ENCODE results near the gene TMEM120B.

TMEM120B gene

DNA sequence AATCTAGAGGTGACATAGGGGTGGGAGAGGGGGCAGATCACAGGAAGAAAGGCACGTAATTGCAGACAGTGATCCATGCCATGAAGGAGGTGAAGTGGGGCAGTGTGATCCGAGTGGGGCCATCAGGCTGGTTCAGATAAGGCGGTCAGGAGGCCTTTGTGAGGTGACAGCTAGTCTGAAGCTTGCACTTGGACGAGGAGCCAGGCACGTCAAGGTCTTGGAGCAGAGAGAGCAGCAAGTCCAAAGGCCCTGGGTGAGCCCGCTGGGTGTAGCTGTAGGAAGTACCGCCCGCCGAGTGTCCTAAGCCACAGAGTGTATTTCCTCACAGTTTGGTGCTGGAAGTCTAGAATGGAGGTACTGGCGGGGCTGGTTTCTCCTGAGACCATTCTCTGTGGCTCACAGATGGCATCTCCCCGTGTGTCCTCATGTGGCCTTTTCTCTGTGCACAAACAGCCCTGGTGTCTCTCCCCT, 57.3 kb downstream of the TMEM120B start:
- TF ChIP-seq POLR2A (IDR thresholded peaks at IDR 0.05; ENCODE audit: low read depth, low read length) (no peak), PAX5 (IDR thresholded peaks at IDR 0.05; ENCODE audit: insufficient read depth, low read length, severe bottlenecking) (no peak), SPI1 (IDR thresholded peaks at IDR 0.05; ENCODE audit: low read depth, low read length) (no peak), POU2F2 (IDR thresholded peaks at IDR 0.05; ENCODE audit: low read depth, low read length) (no peak), TAF1 (IDR thresholded peaks at IDR 0.05; ENCODE audit: low read depth, low read length) (no peak), POLR2AphosphoS5 (IDR thresholded peaks at IDR 0.05; ENCODE audit: low read depth, low read length) (no peak)
- FAIRE-seq, result no peak
- no peak for DNase-seq (ENCODE audit: insufficient read length, low spot score)

- TF ChIP-seq TAF1 (IDR thresholded peaks at IDR 0.05; ENCODE audit: low read depth, low read length) (no peak), POLR2AphosphoS5 (IDR thresholded peaks at IDR 0.05; ENCODE audit: low read depth, low read length) (no peak), POU2F2 (IDR thresholded peaks at IDR 0.05; ENCODE audit: low read depth, low read length) (no peak), SPI1 (IDR thresholded peaks at IDR 0.05; ENCODE audit: low read depth, low read length) (no peak), POLR2A (IDR thresholded peaks at IDR 0.05; ENCODE audit: low read depth, low read length) (no peak), PAX5 (IDR thresholded peaks at IDR 0.05; ENCODE audit: insufficient read depth, low read length, severe bottlenecking) (no peak)
- FAIRE-seq, result no peak
- DNase-seq (ENCODE audit: insufficient read length, low spot score), result no peak
These were observed 57.8 kb downstream of the TMEM120B start for GRCh38 chr12:121770388-121770787.

DNA sequence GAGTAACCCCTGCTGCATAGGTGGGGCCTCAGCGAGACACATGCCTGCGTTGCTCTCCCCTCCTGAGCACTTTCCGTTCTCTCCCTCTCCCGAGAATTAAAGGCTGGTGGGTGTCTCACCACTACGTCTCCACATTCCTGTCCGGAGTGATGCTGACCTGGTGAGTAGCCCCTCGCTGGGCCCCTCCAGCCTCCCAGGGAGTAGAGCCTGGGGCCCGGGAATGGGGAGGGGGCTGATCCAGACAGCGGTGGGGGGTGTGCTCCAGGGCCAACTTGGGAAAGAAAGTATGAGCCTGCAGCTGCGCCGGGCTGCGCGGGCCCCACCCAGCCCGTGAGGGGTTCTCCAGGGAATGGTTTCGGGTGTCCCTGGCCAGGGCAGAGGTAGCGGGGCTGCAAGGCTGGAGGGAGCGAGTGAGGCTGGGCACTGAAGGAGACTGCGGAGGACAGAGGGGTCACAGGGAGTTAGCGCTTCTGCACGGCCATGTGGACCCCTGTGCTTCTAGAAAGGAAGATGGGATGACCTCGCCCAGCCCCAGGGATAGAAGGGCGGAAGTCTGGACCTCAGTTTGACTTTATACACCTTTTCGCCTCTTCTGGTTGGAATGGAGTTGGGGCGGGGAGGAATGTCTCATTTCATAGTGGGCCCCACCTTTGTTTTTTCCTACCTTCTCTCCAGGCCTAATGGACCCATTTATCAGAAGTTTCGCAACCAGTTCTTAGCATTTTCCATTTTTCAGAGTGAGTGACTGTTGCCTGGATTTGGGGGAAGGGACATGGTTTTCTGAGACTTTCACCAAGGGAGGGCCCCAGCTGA, 58.5 kb downstream of the TMEM120B start:
- DNase-seq (ENCODE audit: insufficient read length, low spot score) (no peak), FAIRE-seq (no peak)
- TF ChIP-seq PAX5 (IDR thresholded peaks at IDR 0.05; ENCODE audit: insufficient read depth, low read length, severe bottlenecking), result no peak
- TF ChIP-seq POU2F2 (IDR thresholded peaks at IDR 0.05; ENCODE audit: low read depth, low read length), result no peak
- TF ChIP-seq SPI1 (IDR thresholded peaks at IDR 0.05; ENCODE audit: low read depth, low read length), result no peak
- no peak for TF ChIP-seq POLR2A (IDR thresholded peaks at IDR 0.05; ENCODE audit: low read depth, low read length)
- no peak for TF ChIP-seq POLR2AphosphoS5 (IDR thresholded peaks at IDR 0.05; ENCODE audit: low read depth, low read length)
- no peak for TF ChIP-seq TAF1 (IDR thresholded peaks at IDR 0.05; ENCODE audit: low read depth, low read length)

GRCh38 chr12:121773011-121773777, 60.6 kb downstream of the TMEM120B start:
- DNase-seq (ENCODE audit: insufficient read length, low spot score) (peak; percentile 95), FAIRE-seq (peak; percentile 98)
- TF ChIP-seq POU2F2 (IDR thresholded peaks at IDR 0.05; ENCODE audit: low read depth, low read length) (0 out of 2 replicates have a peak, but pooled peaks have one; percentile 45), TAF1 (IDR thresholded peaks at IDR 0.05; ENCODE audit: low read depth, low read length) (no peak)

DNA sequence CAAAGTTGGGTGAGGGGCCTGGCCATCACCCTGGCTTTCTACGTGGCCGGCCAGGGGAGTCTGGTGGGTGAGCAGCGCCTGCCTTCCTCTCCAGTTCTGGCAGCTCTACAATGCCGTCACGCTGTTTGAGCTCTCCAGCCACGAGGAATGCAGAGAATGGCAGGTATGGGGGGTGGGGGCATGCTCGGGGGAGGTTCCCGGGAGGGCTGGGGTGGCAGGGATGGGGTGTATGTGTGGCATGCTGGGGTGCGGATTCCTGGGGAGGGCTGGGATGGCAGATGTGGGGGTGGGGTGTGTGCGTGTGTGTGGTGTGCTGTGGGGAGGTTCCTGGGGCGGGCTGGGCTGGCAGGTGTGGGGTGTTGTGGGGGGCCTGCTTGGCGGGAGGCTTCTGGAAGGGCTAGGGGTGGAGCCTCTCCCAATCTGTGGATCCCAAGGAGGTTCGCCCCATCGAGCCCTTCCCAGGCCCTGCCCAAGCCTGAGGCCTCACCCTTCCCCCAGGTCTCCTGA, 62.5 kb downstream of the TMEM120B start:
- FAIRE-seq, result no peak
- TF ChIP-seq POLR2AphosphoS5 (IDR thresholded peaks at IDR 0.05; ENCODE audit: low read depth, low read length) (no peak), POU2F2 (IDR thresholded peaks at IDR 0.05; ENCODE audit: low read depth, low read length) (no peak), POLR2A (IDR thresholded peaks at IDR 0.05; ENCODE audit: low read depth, low read length) (no peak), SPI1 (IDR thresholded peaks at IDR 0.05; ENCODE audit: low read depth, low read length) (no peak), PAX5 (IDR thresholded peaks at IDR 0.05; ENCODE audit: insufficient read depth, low read length, severe bottlenecking) (no peak), TAF1 (IDR thresholded peaks at IDR 0.05; ENCODE audit: low read depth, low read length) (no peak)
- no peak for DNase-seq (ENCODE audit: insufficient read length, low spot score)

DNA sequence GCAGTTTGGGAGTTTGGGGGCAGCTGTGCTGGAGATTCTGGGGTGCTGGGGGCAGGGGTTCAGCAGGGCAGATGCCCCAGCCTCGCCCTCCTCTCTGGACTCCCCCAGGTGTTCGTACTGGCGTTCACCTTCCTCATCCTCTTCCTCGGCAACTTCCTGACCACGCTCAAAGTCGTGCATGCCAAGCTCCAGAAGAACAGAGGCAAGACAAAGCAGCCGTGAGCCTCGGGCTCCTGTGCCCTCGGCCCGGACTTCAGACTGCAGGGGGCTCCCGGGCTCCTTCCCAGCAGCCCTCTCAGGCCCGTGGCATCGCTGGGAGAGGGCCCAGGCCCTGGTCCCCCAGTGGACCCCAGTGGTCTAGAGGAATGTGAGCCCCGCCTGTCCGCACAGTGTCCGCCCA, 62.9 kb downstream of the TMEM120B start:
- DNase-seq (ENCODE audit: insufficient read length, low spot score) (no peak), FAIRE-seq (no peak)
- no peak for TF ChIP-seq POLR2A (IDR thresholded peaks at IDR 0.05; ENCODE audit: low read depth, low read length)
- no peak for TF ChIP-seq PAX5 (IDR thresholded peaks at IDR 0.05; ENCODE audit: insufficient read depth, low read length, severe bottlenecking)

GRCh38 chr12:121776190-121777098, 63.9 kb downstream of the TMEM120B start:
- DNase-seq (ENCODE audit: insufficient read length, low spot score), result peak; percentile 94
- no peak for TF ChIP-seq PAX5 (IDR thresholded peaks at IDR 0.05; ENCODE audit: insufficient read depth, low read length, severe bottlenecking)
- TF ChIP-seq POLR2AphosphoS5 (IDR thresholded peaks at IDR 0.05; ENCODE audit: low read depth, low read length), result no peak
- 0 out of 2 replicates have a peak, but pooled peaks have one; percentile 7 for TF ChIP-seq POU2F2 (IDR thresholded peaks at IDR 0.05; ENCODE audit: low read depth, low read length)
- FAIRE-seq, result peak; percentile 90

DNA sequence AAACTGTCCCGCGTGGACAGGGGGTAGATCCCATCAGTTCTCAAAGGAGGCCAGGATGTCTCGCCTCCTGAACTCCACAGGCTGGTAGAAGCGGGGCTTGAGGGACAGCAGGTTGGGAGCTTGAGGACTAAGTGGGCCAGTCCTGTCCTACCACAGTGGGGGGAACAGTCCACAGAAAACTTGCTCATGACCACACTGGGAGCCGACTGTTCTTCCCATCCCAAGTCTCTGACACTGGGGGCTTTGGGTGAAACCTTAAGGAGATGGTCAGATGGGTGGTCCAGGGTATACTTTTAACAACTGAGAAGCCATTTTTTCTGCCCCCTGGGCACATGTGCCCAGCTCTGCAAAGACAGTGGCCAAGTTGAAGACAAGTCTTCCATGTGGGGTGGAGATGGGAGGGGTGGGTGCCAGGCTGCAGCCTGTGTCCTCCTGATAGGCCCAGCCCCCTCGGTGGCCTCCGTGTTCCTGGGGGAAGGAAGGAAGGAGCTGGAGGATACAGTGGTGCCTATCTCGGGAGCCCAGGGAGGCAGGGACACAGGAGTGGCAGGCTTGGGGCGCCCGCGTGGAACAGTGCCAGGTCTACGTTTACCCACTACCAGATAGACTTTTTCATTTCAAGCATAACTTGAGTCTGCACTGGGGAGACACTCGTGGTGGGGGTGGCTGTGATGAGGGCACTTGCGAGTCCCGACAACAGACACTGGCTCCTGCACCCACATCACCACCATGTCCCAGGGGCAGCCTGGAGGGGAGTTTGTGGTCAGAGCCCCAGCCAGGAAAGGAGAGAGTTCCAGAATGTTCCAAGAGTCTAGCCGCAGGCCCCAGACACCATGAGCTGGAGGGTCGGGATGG, 66.2 kb downstream of the TMEM120B start:
- TF ChIP-seq PAX5 (IDR thresholded peaks at IDR 0.05; ENCODE audit: insufficient read depth, low read length, severe bottlenecking), result no peak
- TF ChIP-seq POU2F2 (IDR thresholded peaks at IDR 0.05; ENCODE audit: low read depth, low read length), result no peak
- TF ChIP-seq POLR2A (IDR thresholded peaks at IDR 0.05; ENCODE audit: low read depth, low read length), result no peak
- no peak for TF ChIP-seq POLR2AphosphoS5 (IDR thresholded peaks at IDR 0.05; ENCODE audit: low read depth, low read length)
- no peak for TF ChIP-seq SPI1 (IDR thresholded peaks at IDR 0.05; ENCODE audit: low read depth, low read length)
- no peak for TF ChIP-seq TAF1 (IDR thresholded peaks at IDR 0.05; ENCODE audit: low read depth, low read length)
- no peak for DNase-seq (ENCODE audit: insufficient read length, low spot score)
- FAIRE-seq, result no peak
